ENCODE data around the gene UNC5A. TPM values are rescaled to one million over a fixed set of nuclear protein-coding genes. Genes with fewer than 3 reads are reported as not detected.

UNC5A gene
- total RNA-seq, 1 experiment from 2014 or later, result 0.07 TPM

- Histone ChIP-seq H3K4me1 (ENCODE audit: insufficient read depth, low read length) (no peaks in the 10 kb centered on the region), H3K4me2 (ENCODE audit: low read length) (no peak overlapping the region), H2AFZ (ENCODE audit: low read length) (no peak overlapping the region), H3K9me3 (ENCODE audit: low read length) (no peaks in the 10 kb centered on the region), H3K27ac (ENCODE audit: low read length) (no peak overlapping the region), H3F3A (ENCODE audit: low read length, unreplicated experiment) (no peaks in the 10 kb centered on the region), H3K9ac (ENCODE audit: low read length) (no peak overlapping the region), H3K9me2 (replicated peaks; ENCODE audit: low read length) (no peaks in the 10 kb centered on the region), H3K4me3 (ENCODE audit: low read length) (no peak overlapping the region), H4K20me1 (ENCODE audit: low read length) (no peaks in the 10 kb centered on the region), H3K36me3 (ENCODE audit: low read depth, low read length) (no peaks in the 10 kb centered on the region), H3K79me2 (ENCODE audit: low read length) (no peaks in the 10 kb centered on the region), H3K27me3 (ENCODE audit: low read length) (peaks cover 13% of the 10 kb centered on the region)
- CTCF ChIA-PET, result interaction anchor here (0.5 kb wide), 1 partner anchor 284 kb away, joined by 9 read pairs; no protein-coding TSS in a partner anchor
- TF ChIP-seq EZH2 (IDR thresholded peaks at IDR 0.05; ENCODE audit: low read length, unreplicated experiment), result no peak
- no peak for TF ChIP-seq EZH2phosphoT487 (IDR thresholded peaks at IDR 0.05; ENCODE audit: borderline replicate concordance, low read length)
- TF ChIP-seq, protein P1, sequence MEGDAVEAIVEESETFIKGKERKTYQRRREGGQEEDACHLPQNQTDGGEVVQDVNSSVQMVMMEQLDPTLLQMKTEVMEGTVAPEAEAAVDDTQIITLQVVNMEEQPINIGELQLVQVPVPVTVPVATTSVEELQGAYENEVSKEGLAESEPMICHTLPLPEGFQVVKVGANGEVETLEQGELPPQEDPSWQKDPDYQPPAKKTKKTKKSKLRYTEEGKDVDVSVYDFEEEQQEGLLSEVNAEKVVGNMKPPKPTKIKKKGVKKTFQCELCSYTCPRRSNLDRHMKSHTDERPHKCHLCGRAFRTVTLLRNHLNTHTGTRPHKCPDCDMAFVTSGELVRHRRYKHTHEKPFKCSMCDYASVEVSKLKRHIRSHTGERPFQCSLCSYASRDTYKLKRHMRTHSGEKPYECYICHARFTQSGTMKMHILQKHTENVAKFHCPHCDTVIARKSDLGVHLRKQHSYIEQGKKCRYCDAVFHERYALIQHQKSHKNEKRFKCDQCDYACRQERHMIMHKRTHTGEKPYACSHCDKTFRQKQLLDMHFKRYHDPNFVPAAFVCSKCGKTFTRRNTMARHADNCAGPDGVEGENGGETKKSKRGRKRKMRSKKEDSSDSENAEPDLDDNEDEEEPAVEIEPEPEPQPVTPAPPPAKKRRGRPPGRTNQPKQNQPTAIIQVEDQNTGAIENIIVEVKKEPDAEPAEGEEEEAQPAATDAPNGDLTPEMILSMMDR (conservative IDR thresholded peaks at IDR 0.05; ENCODE audit: low read depth, low read length), result no peak
- no peak for DNase-seq
- intact Hi-C loops (cut with micrococcal nuclease), result no loop called here
- no peak for ATAC-seq
- no TSS peak for BruUV-seq (replicated peaks)
- POLR2A ChIA-PET (ENCODE audit: unreplicated experiment), result no interaction called here
These were observed 37.8 kb upstream of the UNC5A start for GRCh38 chr5:176772271-176773210.

DNA sequence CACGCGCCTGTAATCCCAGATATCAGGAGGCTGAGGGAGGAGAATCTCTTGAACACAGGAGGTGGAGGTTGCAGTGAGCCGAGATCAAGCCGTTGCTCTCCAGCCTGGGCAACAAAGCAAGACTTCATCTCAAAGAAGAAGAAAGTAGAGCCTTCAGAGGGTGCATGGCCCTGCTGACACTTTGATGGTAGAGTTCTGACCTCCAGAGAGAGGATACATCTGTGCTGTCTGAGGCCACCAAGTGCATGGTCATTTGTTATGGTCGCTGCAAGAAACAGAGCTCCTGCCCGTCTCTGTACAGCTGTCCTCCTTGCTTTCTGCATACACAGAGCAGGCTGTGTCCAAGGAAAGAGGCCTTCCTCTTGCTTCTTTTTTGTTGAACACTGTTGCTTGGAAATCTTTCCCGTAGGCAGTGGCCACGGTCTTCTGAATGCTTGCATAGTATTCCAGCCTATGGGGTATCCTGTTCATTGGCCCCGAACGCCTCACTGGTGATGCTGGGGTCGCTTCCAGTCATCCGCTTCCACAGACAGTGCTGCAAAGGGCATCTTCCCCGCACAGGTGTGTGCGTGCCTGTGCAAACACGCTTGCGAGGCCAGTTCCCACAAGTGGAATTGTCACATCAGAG lies 36.8 kb upstream of the UNC5A start:
- Histone ChIP-seq H3K4me3 (ENCODE audit: low read length) (no peak overlapping the region), H3F3A (ENCODE audit: low read length, unreplicated experiment) (no peaks in the 10 kb centered on the region), H3K4me2 (ENCODE audit: low read length) (no peak overlapping the region), H3K9me3 (ENCODE audit: low read length) (no peaks in the 10 kb centered on the region), H3K9ac (ENCODE audit: low read length) (no peak overlapping the region), H3K27me3 (ENCODE audit: low read length) (peaks cover 4% of the 10 kb centered on the region; the same call in 1 of the 2 replicates), H3K4me1 (ENCODE audit: insufficient read depth, low read length) (no peaks in the 10 kb centered on the region), H2AFZ (ENCODE audit: low read length) (no peak overlapping the region), H4K20me1 (ENCODE audit: low read length) (no peaks in the 10 kb centered on the region), H3K27ac (ENCODE audit: low read length) (no peak overlapping the region), H3K9me2 (replicated peaks; ENCODE audit: low read length) (no peaks in the 10 kb centered on the region), H3K36me3 (ENCODE audit: low read depth, low read length) (no peaks in the 10 kb centered on the region), H3K79me2 (ENCODE audit: low read length) (no peaks in the 10 kb centered on the region)
- CTCF ChIA-PET, result interaction anchor here (0.6 kb wide), 1 partner anchor 134 kb away, joined by 6 read pairs; no protein-coding TSS in a partner anchor
- TF ChIP-seq EZH2 (IDR thresholded peaks at IDR 0.05; ENCODE audit: low read length, unreplicated experiment) (no peak), EZH2phosphoT487 (IDR thresholded peaks at IDR 0.05; ENCODE audit: borderline replicate concordance, low read length) (no peak)
- TF ChIP-seq, protein P1 (conservative IDR thresholded peaks at IDR 0.05; ENCODE audit: low read depth, low read length), result no peak
- DNase-seq (no peak), ATAC-seq (no peak)
- BruUV-seq (replicated peaks), result no TSS peak
- intact Hi-C loops (cut with micrococcal nuclease), result no loop called here
- POLR2A ChIA-PET (ENCODE audit: unreplicated experiment), result no interaction called here

Measured in PC-3 (cell line).